Transverse colon (tissue), 4 donors: ENCODE data around the gene IFI27L1. TPM values are rescaled to one million over a fixed set of nuclear protein-coding genes. Genes with fewer than 3 reads are reported as not detected.

Experiments
- DNase-seq: peaks from one replicate; pipeline ENCODE4 v3.0.0-alpha.2; 2019
- H3K27ac ChIP-seq, 4 donors: fragments of 200-600 bp; sonication (generic); 2 replicates each; pipeline ENCODE4 v1.5.1; 2016 to 2018; ENCODE audit warnings: inconsistent platforms in 4 of 4
- H3K27me3 ChIP-seq: fragments of 200-600 bp; sonication (generic); 2 replicates; pipeline ENCODE4 v1.5.1; 2017; ENCODE audit warnings: inconsistent platforms
- H3K36me3 ChIP-seq, 4 donors: fragments of 200-600 bp; sonication (generic); 2 replicates each; pipeline ENCODE4 v1.5.1; 2017 to 2019; ENCODE audit warnings: inconsistent platforms in 4 of 4
- H3K4me1 ChIP-seq, 4 donors: fragments of 200-600 bp; sonication (generic); 2 replicates each; pipeline ENCODE4 v1.5.1; 2017 to 2020; ENCODE audit warnings: inconsistent platforms in 4 of 4
- H3K4me3 ChIP-seq, 4 donors: fragments of 200-600 bp; sonication (generic); 1 replicate in 1 of 4; 2 replicates in 3 of 4; pipeline versions ENCODE4 v1.5.1 to v1.6.1; 2017 to 2019; ENCODE audit warnings: inconsistent platforms in 4 of 4
- H3K9me3 ChIP-seq, 2 donors: fragments of 200-600 bp; sonication (generic); 2 replicates each; pipeline ENCODE4 v1.5.1; 2017 to 2019; ENCODE audit warnings: inconsistent platforms in 2 of 2
- CTCF ChIP-seq, 5 experiments: fragments of 200-600 bp in 3 of 5; fragments of 450-650 bp in 2 of 5; sonication (generic) in 3 of 5; IDR thresholded peaks; 1 replicate in 2 of 5; 2 replicates in 3 of 5; pipeline ENCODE4 v1.5.1; 2016 to 2017; ENCODE audit warnings: antibody characterized with exemption in 5 of 5, inconsistent platforms in 3 of 5, mild to moderate bottlenecking in 2 of 5, moderate library complexity in 1 of 5
- EP300 ChIP-seq: sonication (generic); formaldehyde crosslinking; IDR thresholded peaks from one replicate; pipeline ENCODE4 v1.6.1; 2017; ENCODE audit warnings: antibody characterized with exemption, low read depth
- POLR2A ChIP-seq: fragments of 450-650 bp; IDR thresholded peaks from one replicate; pipeline ENCODE4 v1.6.1; 2016; ENCODE audit warnings: antibody characterized with exemption, mild to moderate bottlenecking, moderate library complexity
- POLR2AphosphoS5 ChIP-seq, 3 donors: sonication (generic); formaldehyde crosslinking; IDR thresholded peaks; one replicate each; pipeline ENCODE4 v1.6.1; 2016; ENCODE audit warnings: antibody characterized with exemption in 3 of 3
- WGBS, 2 donors: methylation state at CpG; one replicate each; pipeline ENCODE4 v1.1.5; 2018; ENCODE audit warnings: low coverage in 1 of 2; 5-methylcytosine and 5-hydroxymethylcytosine counted together
- in situ Hi-C, 4 donors: fragments of 200-750 bp; cut with MboI; loops; one replicate each; pipeline versions ENCODE4 v1.15.0 to v1.15.1; 2017; ENCODE audit warnings: low sequenced_read_pairs in 3 of 4, low pct_ligation_motif_present in 1 of 4, low pct_unique_long_range_greater_than_20kb in 1 of 4
- intact Hi-C: fragments of 100-400 bp; cut with DNase I; formaldehyde crosslinking; loops from one replicate; pipeline ENCODE4 v1.15.1; 2023; ENCODE audit warnings: low total_unique reads
- total RNA-seq, 4 donors: library from RNA; depleted of rRNA; stranded (reverse); fragments of >200 nt; gene quantifications; one replicate each; pipeline ENCODE4 v1.1.0, GENCODE V29; 2016

The IFI27L1 gene
- total RNA-seq, 4 donors from 2014 or later, result 12.3 to 21.3 (median 17.9) TPM; not detected in 1

GRCh38 chr14:94115058-94115591 lies 34.0 kb downstream of the IFI27L1 start:
- TF ChIP-seq POLR2AphosphoS5 (IDR thresholded peaks at IDR 0.05) (no peak), CTCF (IDR thresholded peaks at IDR 0.05) (no peak), POLR2A (peak; percentile 35), EP300 (no peak)
- Histone ChIP-seq H3K27ac (peak overlapping the region; percentile 83 to 92 (median 85)), H3K4me3 (no peak overlapping the region), H3K36me3 (no peaks in the 10 kb centered on the region), H3K9me3 (peaks cover 0 to 6% of the 10 kb centered on the region in 2 donors), H3K27me3 (no peaks in the 10 kb centered on the region), H3K4me1 (peaks cover 3 to 53% (median 35%) of the 10 kb centered on the region in 4 donors)
- in situ Hi-C loops (no loop called here), intact Hi-C loops (no loop called here)
- peak; percentile 47 for DNase-seq
- 16% methylated on average over 4 of the region's 4 CpGs; no CpG with 5 or more reads in 1 of the 2 donors for WGBS, 2 donors

- Histone ChIP-seq H3K4me1 (peaks cover 3 to 48% (median 35%) of the 10 kb centered on the region in 4 donors), H3K27ac (peak overlapping the region in 3 of 4 donors; percentile 84 to 92 (median 86)), H3K36me3 (no peaks in the 10 kb centered on the region), H3K4me3 (no peak overlapping the region), H3K9me3 (peaks cover 0 to 6% of the 10 kb centered on the region in 2 donors), H3K27me3 (no peaks in the 10 kb centered on the region)
- 40 to 83% methylated on average over 1 to 15 of the region's 15 CpGs for WGBS, 2 donors
- no peak for TF ChIP-seq CTCF (IDR thresholded peaks at IDR 0.05)
- no peak for TF ChIP-seq POLR2AphosphoS5 (IDR thresholded peaks at IDR 0.05)
- no peak for TF ChIP-seq EP300
- no peak for TF ChIP-seq POLR2A
- intact Hi-C loops, result no loop called here
- no peak for DNase-seq
- in situ Hi-C loops, result no loop called here
These were observed 34.5 kb downstream of the IFI27L1 start for GRCh38 chr14:94115631-94116030.

- in situ Hi-C loops (no loop called here), intact Hi-C loops (no loop called here)
- peaks cover 3 to 39% (median 31%) of the 10 kb centered on the region in 4 donors for H3K4me1 ChIP-seq
- H3K36me3 ChIP-seq, result no peaks in the 10 kb centered on the region
- H3K9me3 ChIP-seq, result peaks cover 0 to 6% of the 10 kb centered on the region in 2 donors
- 84% methylated on average over 10 of the region's 10 CpGs; no CpG with 5 or more reads in 1 of the 2 donors for WGBS, 2 donors
- H3K4me3 ChIP-seq, result no peak overlapping the region
- H3K27ac ChIP-seq, result no peak overlapping the region
- no peak for DNase-seq
- TF ChIP-seq EP300 (no peak), POLR2AphosphoS5 (IDR thresholded peaks at IDR 0.05) (no peak), CTCF (IDR thresholded peaks at IDR 0.05) (no peak), POLR2A (no peak)
- no peaks in the 10 kb centered on the region for H3K27me3 ChIP-seq
These were observed 35.6 kb downstream of the IFI27L1 start for GRCh38 chr14:94116701-94117100.

GRCh38 chr14:94117856-94118255 lies 36.7 kb downstream of the IFI27L1 start:
- in situ Hi-C loops, result no loop called here
- Histone ChIP-seq H3K27ac (no peak overlapping the region), H3K4me3 (no peak overlapping the region), H3K4me1 (peaks cover 3 to 27% (median 21%) of the 10 kb centered on the region in 4 donors), H3K27me3 (no peaks in the 10 kb centered on the region), H3K9me3 (peaks cover 0 to 6% of the 10 kb centered on the region in 2 donors), H3K36me3 (no peaks in the 10 kb centered on the region)
- no peak for DNase-seq
- TF ChIP-seq CTCF (IDR thresholded peaks at IDR 0.05), result no peak
- no peak for TF ChIP-seq POLR2AphosphoS5 (IDR thresholded peaks at IDR 0.05)
- no peak for TF ChIP-seq EP300
- no peak for TF ChIP-seq POLR2A
- intact Hi-C loops, result no loop called here
- 80% methylated on average over 9 of the region's 9 CpGs; no CpG with 5 or more reads in 1 of the 2 donors for WGBS, 2 donors
